MM.1S (cell line): Measurements from ENCODE around the gene TES.
A peak's percentile ranks its signal among the peaks of the same experiment; 100 is the strongest.

Experiments used
- DNase-seq: peaks from one replicate; pipeline ENCODE4 v3.0.0-alpha.2; 2015
- H2AFZ ChIP-seq: fragments of 300-600 bp; sonication (generic); 2 replicates; pipeline ENCODE4 v1.6.0; 2016; ENCODE audit warnings: antibody characterized with exemption, low read length
- H3F3A ChIP-seq: fragments of 300-600 bp; sonication (generic); 2 replicates; pipeline ENCODE4 v1.6.1; 2016; ENCODE audit warnings: mild to moderate bottlenecking, antibody characterized with exemption, low read length, moderate library complexity, mixed read lengths; ENCODE audit not compliant: insufficient read depth
- H3K27ac ChIP-seq: fragments of 300-600 bp; sonication (generic); 2 replicates; pipeline ENCODE4 v1.5.1; 2016; ENCODE audit warnings: mild to moderate bottlenecking, low read length
- H3K27me3 ChIP-seq: fragments of 300-600 bp; sonication (generic); replicated peaks from 2 replicates; pipeline ENCODE4 v1.6.0; 2016; ENCODE audit warnings: low read length; ENCODE audit not compliant: insufficient read depth
- H3K36me3 ChIP-seq: fragments of 300-600 bp; sonication (generic); replicated peaks from 2 replicates; pipeline ENCODE4 v1.6.1; 2016; ENCODE audit warnings: mild to moderate bottlenecking, low read length, mixed read lengths; ENCODE audit not compliant: insufficient read depth
- H3K4me1 ChIP-seq: fragments of 300-600 bp; sonication (generic); 2 replicates; pipeline ENCODE4 v1.6.1; 2016; ENCODE audit warnings: low read length, mixed read lengths
- H3K4me2 ChIP-seq: fragments of 300-600 bp; sonication (generic); 2 replicates; pipeline ENCODE4 v1.6.0; 2016; ENCODE audit warnings: low read depth, low read length
- H3K4me3 ChIP-seq: fragments of 300-600 bp; sonication (generic); 2 replicates; pipeline ENCODE4 v1.5.1; 2016; ENCODE audit warnings: low read length, mixed read lengths
- H3K79me2 ChIP-seq: fragments of 300-600 bp; sonication (generic); 2 replicates; pipeline ENCODE4 v1.6.1; 2016; ENCODE audit warnings: mixed run types, low read length, mixed read lengths
- H3K9ac ChIP-seq: fragments of 300-600 bp; sonication (generic); 2 replicates; pipeline ENCODE4 v1.6.1; 2016; ENCODE audit warnings: low read length, mixed read lengths
- H3K9me2 ChIP-seq: fragments of 300-600 bp; sonication (generic); replicated peaks from 2 replicates; pipeline ENCODE4 v1.6.1; 2016; ENCODE audit warnings: mild to moderate bottlenecking, low read length, mixed read lengths; ENCODE audit not compliant: insufficient read depth
- H3K9me3 ChIP-seq: fragments of 300-600 bp; sonication (generic); replicated peaks from 2 replicates; pipeline ENCODE4 v1.6.1; 2016; ENCODE audit warnings: mild to moderate bottlenecking, low read length, mixed read lengths; ENCODE audit not compliant: insufficient read depth
- H4K20me1 ChIP-seq: fragments of 300-600 bp; sonication (generic); 2 replicates; pipeline ENCODE4 v1.6.1; 2016; ENCODE audit warnings: mild to moderate bottlenecking, low read length, moderate library complexity, mixed read lengths; ENCODE audit not compliant: insufficient read depth
- EZH2 ChIP-seq: fragments of 300-600 bp; sonication (generic); optimal IDR thresholded peaks from 2 replicates; pipeline ENCODE3; 2017; ENCODE audit warnings: low read depth, mild to moderate bottlenecking, antibody characterized with exemption, low read length, mixed read lengths
- EZH2phosphoT487 ChIP-seq: fragments of 300-600 bp; sonication (generic); IDR thresholded peaks from 2 replicates; pipeline ENCODE4 v1.6.1; 2018; ENCODE audit warnings: antibody characterized with exemption, low read length
- TF ChIP-seq, protein P1 (sequence below): fragments of 300-600 bp; sonication (generic); IDR thresholded peaks from 2 replicates; pipeline ENCODE4 v1.5.1; 2016; ENCODE audit warnings: antibody characterized with exemption, low read length, mixed read lengths

The TES gene

DNA sequence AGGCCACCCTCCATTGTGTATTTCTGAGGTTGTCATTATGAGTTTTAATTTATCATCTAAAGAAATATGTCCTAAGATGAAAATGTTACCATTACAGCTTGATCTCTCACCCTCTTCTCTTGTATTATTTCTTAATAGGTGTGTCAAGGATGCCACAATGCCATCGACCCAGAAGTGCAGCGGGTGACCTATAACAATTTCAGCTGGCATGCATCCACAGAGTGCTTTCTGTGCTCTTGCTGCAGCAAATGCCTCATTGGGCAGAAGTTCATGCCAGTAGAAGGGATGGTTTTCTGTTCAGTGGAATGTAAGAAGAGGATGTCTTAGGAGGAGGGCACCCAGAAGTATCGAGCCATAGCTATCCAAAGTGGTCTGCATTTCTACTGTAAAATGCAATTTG, 46.8 kb downstream of the TES start:
- peaks cover 7% of the 10 kb centered on the region; the same call in 1 of the 2 replicates for H3K79me2 ChIP-seq
- no peak overlapping the region for H2AFZ ChIP-seq
- H3K9me2 ChIP-seq = no peaks in the 10 kb centered on the region
- DNase-seq = no peak
- H3K4me2 ChIP-seq = no peak overlapping the region
- no peak overlapping the region for H3K4me3 ChIP-seq
- no peak for TF ChIP-seq EZH2phosphoT487
- TF ChIP-seq, protein P1, sequence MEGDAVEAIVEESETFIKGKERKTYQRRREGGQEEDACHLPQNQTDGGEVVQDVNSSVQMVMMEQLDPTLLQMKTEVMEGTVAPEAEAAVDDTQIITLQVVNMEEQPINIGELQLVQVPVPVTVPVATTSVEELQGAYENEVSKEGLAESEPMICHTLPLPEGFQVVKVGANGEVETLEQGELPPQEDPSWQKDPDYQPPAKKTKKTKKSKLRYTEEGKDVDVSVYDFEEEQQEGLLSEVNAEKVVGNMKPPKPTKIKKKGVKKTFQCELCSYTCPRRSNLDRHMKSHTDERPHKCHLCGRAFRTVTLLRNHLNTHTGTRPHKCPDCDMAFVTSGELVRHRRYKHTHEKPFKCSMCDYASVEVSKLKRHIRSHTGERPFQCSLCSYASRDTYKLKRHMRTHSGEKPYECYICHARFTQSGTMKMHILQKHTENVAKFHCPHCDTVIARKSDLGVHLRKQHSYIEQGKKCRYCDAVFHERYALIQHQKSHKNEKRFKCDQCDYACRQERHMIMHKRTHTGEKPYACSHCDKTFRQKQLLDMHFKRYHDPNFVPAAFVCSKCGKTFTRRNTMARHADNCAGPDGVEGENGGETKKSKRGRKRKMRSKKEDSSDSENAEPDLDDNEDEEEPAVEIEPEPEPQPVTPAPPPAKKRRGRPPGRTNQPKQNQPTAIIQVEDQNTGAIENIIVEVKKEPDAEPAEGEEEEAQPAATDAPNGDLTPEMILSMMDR = no peak
- TF ChIP-seq EZH2 = no peak
- 0 out of 2 replicates have a peak, but pooled peaks cover 3% of the 10 kb centered on the region for H3K36me3 ChIP-seq
- no peaks in the 10 kb centered on the region for H3F3A ChIP-seq
- no peaks in the 10 kb centered on the region for H3K4me1 ChIP-seq
- no peaks in the 10 kb centered on the region for H4K20me1 ChIP-seq
- H3K9me3 ChIP-seq = no peaks in the 10 kb centered on the region
- H3K27me3 ChIP-seq = no peaks in the 10 kb centered on the region
- no peak overlapping the region for H3K27ac ChIP-seq
- H3K9ac ChIP-seq = no peak overlapping the region

DNA sequence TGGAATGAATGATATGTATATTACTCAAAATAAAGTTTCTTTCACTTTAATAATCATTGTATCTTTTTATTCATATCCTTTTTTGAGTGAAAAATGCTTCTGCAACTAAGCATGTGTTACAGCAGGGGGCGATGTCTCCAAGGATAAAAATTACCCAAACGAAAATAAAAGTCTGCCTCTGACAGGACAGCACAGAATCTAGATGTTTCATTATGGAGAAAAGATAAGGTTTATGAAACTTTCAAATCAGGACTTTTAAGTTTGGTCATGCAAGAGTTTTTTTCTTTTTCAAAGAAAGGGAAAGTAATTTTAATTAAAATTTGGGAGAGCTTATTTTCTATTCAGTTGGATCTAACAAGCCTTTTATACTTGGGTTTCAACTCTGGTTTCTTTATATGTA, 48.4 kb downstream of the TES start:
- Histone ChIP-seq H3K27ac (no peak overlapping the region), H3K4me1 (no peaks in the 10 kb centered on the region), H3F3A (no peaks in the 10 kb centered on the region), H2AFZ (no peak overlapping the region), H3K4me3 (no peak overlapping the region), H3K9ac (no peak overlapping the region), H4K20me1 (no peaks in the 10 kb centered on the region), H3K79me2 (peaks cover under 1% of the 10 kb centered on the region; the same call in 1 of the 2 replicates), H3K9me2 (no peaks in the 10 kb centered on the region), H3K36me3 (0 out of 2 replicates have a peak, but pooled peaks cover 3% of the 10 kb centered on the region), H3K27me3 (no peaks in the 10 kb centered on the region), H3K4me2 (no peak overlapping the region), H3K9me3 (no peaks in the 10 kb centered on the region)
- TF ChIP-seq, protein P1 = peak; percentile 90
- TF ChIP-seq EZH2phosphoT487 (no peak), EZH2 (no peak)
- DNase-seq = peak; percentile 79

DNA sequence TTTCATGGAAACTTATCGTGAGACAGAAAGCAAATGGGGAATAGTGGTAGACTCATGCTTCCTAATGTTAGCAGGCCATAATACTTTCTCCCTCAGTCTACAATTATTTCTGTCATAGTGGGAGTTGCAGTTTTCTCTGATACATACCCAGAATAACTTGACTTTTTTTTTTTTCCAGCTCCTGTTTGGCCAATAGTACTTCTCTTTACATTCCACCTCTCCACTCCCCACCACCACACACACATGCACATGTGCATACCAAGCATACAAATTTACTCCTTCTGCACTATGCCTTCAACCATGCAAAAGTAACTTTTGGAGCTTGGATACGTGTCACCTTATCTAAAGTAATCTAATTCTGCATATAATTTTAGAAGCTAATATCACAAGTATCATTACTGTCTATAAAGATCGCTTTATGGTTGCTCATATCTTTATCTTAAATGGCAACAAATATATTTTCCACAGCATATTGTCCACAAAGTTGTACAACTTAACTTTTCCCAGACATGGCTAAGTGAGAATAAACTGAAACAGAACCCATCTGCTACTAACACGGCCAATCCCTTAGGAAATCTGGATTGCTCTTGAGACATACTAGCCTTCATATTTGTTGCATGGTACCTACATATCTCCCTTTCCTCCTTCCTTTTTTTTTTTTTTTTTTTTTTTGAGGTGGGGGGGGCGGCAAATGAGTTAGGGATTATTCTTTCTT, 49.0 kb downstream of the TES start:
- Histone ChIP-seq H3K79me2 (no peaks in the 10 kb centered on the region), H3K36me3 (0 out of 2 replicates have a peak, but pooled peaks cover 3% of the 10 kb centered on the region), H3K9me3 (no peaks in the 10 kb centered on the region), H3K9me2 (no peaks in the 10 kb centered on the region), H3K4me3 (no peak overlapping the region), H3K4me2 (no peak overlapping the region), H3K27me3 (no peaks in the 10 kb centered on the region), H3F3A (no peaks in the 10 kb centered on the region), H3K9ac (no peak overlapping the region), H2AFZ (no peak overlapping the region), H3K4me1 (no peaks in the 10 kb centered on the region), H4K20me1 (no peaks in the 10 kb centered on the region), H3K27ac (no peak overlapping the region)
- TF ChIP-seq, protein P1 = no peak
- no peak for TF ChIP-seq EZH2phosphoT487
- TF ChIP-seq EZH2 = no peak
- DNase-seq = no peak
